ENCODE measurements around the gene NPEPPS.
"Not testable (repeated sequence)": the region's sequence is repeated elsewhere in the genome, so short reads cannot be mapped to it uniquely, and the experiment has no call there.

Gene NPEPPS

GRCh38 chr17:47531233-47531820, 419 bp downstream of the NPEPPS start:
- H3K9me3 ChIP-seq (ENCODE audit: low read depth, low read length); H3K27ac ChIP-seq; DNase-seq (ENCODE audit: low read depth, low spot score); H3K36me3 ChIP-seq (ENCODE audit: insufficient read depth, low read length): not testable (repeated sequence)
- Histone ChIP-seq H3K4me3 (peak overlapping the region; percentile 80), H3K9ac (ENCODE audit: insufficient read length) (peak overlapping the region; percentile 75)

GRCh38 chr17:47539085-47539484, 8.2 kb downstream of the NPEPPS start:
- not testable (repeated sequence) for DNase-seq (ENCODE audit: low read depth, low spot score); H3K4me3 ChIP-seq; H3K36me3 ChIP-seq (ENCODE audit: insufficient read depth, low read length); H3K27ac ChIP-seq; H3K9ac ChIP-seq (ENCODE audit: insufficient read length); H3K9me3 ChIP-seq (ENCODE audit: low read depth, low read length)

DNA sequence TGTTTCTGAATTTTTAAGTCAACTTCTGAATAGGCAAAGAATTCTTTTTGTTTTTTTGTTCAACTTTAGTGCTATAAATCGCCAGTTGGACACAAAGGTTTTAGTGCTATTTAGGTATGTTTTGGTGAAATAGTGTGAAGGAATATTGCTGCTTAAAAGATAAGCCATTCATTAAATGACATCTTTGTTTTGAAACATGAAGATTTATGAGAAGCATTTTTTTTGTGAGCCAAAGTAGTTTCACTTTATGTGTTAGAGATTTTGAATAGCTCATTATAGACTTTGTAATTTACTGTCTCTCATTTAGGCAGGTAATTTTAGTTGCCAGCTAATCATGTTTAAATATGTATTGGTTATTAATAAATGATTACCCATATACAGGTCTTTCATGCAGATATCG, 10.8 kb downstream of the NPEPPS start:
- H3K4me3 ChIP-seq; H3K9ac ChIP-seq (ENCODE audit: insufficient read length); DNase-seq (ENCODE audit: low read depth, low spot score); H3K36me3 ChIP-seq (ENCODE audit: insufficient read depth, low read length); H3K9me3 ChIP-seq (ENCODE audit: low read depth, low read length); H3K27ac ChIP-seq: not testable (repeated sequence)

GRCh38 chr17:47544327-47544726, 13.4 kb downstream of the NPEPPS start:
- not testable (repeated sequence) for H3K9me3 ChIP-seq (ENCODE audit: low read depth, low read length); H3K4me3 ChIP-seq; H3K9ac ChIP-seq (ENCODE audit: insufficient read length); H3K36me3 ChIP-seq (ENCODE audit: insufficient read depth, low read length); H3K27ac ChIP-seq; DNase-seq (ENCODE audit: low read depth, low spot score)

- not testable (repeated sequence) for H3K9me3 ChIP-seq (ENCODE audit: low read depth, low read length); DNase-seq (ENCODE audit: low read depth, low spot score); H3K27ac ChIP-seq; H3K9ac ChIP-seq (ENCODE audit: insufficient read length); H3K4me3 ChIP-seq; H3K36me3 ChIP-seq (ENCODE audit: insufficient read depth, low read length)
These were observed 23.8 kb downstream of the NPEPPS start for GRCh38 chr17:47554733-47555132.

- not testable (repeated sequence) for H3K9ac ChIP-seq (ENCODE audit: insufficient read length); H3K4me3 ChIP-seq; H3K27ac ChIP-seq; DNase-seq (ENCODE audit: low read depth, low spot score); H3K9me3 ChIP-seq (ENCODE audit: low read depth, low read length); H3K36me3 ChIP-seq (ENCODE audit: insufficient read depth, low read length)
These were observed 25.2 kb downstream of the NPEPPS start for GRCh38 chr17:47556108-47556507.

- H3K36me3 ChIP-seq (ENCODE audit: insufficient read depth, low read length); DNase-seq (ENCODE audit: low read depth, low spot score); H3K9me3 ChIP-seq (ENCODE audit: low read depth, low read length); H3K4me3 ChIP-seq; H3K9ac ChIP-seq (ENCODE audit: insufficient read length); H3K27ac ChIP-seq: not testable (repeated sequence)
These were observed 29.7 kb downstream of the NPEPPS start for GRCh38 chr17:47560517-47561043.

- not testable (repeated sequence) for H3K9ac ChIP-seq (ENCODE audit: insufficient read length); H3K36me3 ChIP-seq (ENCODE audit: insufficient read depth, low read length); H3K4me3 ChIP-seq; DNase-seq (ENCODE audit: low read depth, low spot score); H3K27ac ChIP-seq; H3K9me3 ChIP-seq (ENCODE audit: low read depth, low read length)
These were observed 30.9 kb downstream of the NPEPPS start for GRCh38 chr17:47561698-47562405.

GRCh38 chr17:47562406-47562705, 31.4 kb downstream of the NPEPPS start:
- not testable (repeated sequence) for DNase-seq (ENCODE audit: low read depth, low spot score); H3K9ac ChIP-seq (ENCODE audit: insufficient read length); H3K27ac ChIP-seq; H3K36me3 ChIP-seq (ENCODE audit: insufficient read depth, low read length); H3K9me3 ChIP-seq (ENCODE audit: low read depth, low read length); H3K4me3 ChIP-seq

DNA sequence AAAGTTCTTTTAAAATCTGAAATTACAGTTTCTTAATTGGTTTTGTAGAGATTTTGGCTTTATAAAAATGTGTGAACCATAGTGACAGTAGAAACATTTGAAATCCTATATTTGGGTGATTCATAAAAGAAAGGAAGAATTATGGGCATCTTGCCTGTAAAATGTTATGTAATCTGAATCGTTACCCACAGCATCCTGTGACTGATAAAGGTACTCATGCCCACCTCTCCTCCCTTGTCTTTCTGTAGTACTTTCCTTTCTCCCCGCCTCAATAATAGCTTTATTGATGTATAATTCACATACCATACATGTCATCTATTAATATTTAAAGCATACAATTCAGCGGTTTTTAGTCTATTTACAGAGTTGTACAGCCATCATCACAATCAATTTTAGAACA, 36.4 kb downstream of the NPEPPS start:
- H3K9me3 ChIP-seq (ENCODE audit: low read depth, low read length); H3K36me3 ChIP-seq (ENCODE audit: insufficient read depth, low read length); H3K27ac ChIP-seq; H3K9ac ChIP-seq (ENCODE audit: insufficient read length); DNase-seq (ENCODE audit: low read depth, low spot score); H3K4me3 ChIP-seq: not testable (repeated sequence)

DNA sequence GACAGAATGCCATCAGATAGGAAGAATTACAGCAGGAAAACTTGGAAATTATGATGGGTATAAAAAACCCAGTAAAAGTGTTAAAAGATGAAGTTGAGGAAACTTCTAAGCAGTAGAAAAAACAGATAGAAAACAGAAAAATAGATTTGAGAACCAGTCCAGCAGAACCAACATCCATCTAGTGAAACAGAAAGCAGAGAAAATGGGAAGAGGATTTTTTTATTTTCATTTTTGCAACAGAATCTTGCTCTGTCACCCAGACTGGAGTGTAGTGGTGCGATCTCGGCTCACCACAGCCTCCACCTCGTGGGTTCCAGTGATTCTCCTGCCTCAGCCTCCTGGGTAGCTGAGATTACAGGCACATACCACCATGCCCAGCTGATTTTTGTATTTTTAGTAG, 41.7 kb downstream of the NPEPPS start:
- H3K9ac ChIP-seq (ENCODE audit: insufficient read length); H3K9me3 ChIP-seq (ENCODE audit: low read depth, low read length); H3K36me3 ChIP-seq (ENCODE audit: insufficient read depth, low read length); H3K4me3 ChIP-seq; DNase-seq (ENCODE audit: low read depth, low spot score); H3K27ac ChIP-seq: not testable (repeated sequence)

DNA sequence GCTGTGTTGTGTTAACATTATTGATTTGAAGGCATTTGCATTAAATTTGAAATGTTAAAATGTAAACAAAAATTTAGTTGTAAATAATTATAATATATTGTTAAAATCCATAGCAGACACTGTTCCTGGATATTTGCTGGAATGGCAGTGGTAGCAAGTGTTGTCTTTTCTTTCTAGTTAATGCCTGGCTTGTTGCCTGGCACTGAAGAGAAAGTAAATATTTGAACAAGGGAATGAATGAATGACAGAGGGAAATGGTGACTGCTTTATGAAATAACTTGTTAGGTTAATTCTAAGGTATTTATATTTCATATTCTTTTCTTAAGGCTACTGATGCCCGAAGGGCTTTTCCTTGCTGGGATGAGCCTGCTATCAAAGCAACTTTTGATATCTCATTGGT, 51.5 kb downstream of the NPEPPS start:
- H3K27ac ChIP-seq; DNase-seq (ENCODE audit: low read depth, low spot score); H3K36me3 ChIP-seq (ENCODE audit: insufficient read depth, low read length); H3K4me3 ChIP-seq; H3K9ac ChIP-seq (ENCODE audit: insufficient read length); H3K9me3 ChIP-seq (ENCODE audit: low read depth, low read length): not testable (repeated sequence)

DNA sequence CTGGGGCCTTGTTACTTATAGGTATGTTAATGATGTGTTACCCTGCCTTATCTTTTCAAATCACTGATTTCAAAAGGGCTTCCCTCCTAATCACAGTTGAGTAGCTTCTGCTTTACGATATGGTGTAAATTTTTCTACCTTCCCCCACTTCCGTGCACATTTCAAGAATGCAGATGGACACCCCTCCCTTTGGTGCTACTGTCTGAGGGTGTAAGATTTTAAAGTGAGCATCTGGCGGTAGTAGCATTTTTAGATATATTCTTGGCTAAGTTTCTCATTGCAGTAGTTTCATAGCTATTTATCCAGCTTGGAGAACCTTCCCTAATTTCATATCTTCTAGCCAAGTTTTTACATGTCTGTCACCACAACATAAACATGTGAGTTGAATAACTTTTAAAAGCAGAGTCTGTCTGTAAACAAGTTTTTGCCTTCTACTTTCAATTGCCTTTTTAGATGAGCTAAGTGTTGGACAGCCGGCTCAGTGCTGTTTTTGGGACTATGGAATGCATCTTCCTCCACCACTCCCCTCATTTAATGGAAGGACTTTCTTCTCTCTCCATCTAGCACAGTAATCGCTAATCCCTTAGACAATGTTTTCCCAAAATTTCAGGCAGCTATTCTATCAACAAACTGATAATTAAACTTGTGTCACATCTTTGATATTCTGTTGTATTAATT, 55.6 kb downstream of the NPEPPS start:
- not testable (repeated sequence) for H3K27ac ChIP-seq; H3K4me3 ChIP-seq; H3K9me3 ChIP-seq (ENCODE audit: low read depth, low read length); H3K36me3 ChIP-seq (ENCODE audit: insufficient read depth, low read length); H3K9ac ChIP-seq (ENCODE audit: insufficient read length); DNase-seq (ENCODE audit: low read depth, low spot score)

DNA sequence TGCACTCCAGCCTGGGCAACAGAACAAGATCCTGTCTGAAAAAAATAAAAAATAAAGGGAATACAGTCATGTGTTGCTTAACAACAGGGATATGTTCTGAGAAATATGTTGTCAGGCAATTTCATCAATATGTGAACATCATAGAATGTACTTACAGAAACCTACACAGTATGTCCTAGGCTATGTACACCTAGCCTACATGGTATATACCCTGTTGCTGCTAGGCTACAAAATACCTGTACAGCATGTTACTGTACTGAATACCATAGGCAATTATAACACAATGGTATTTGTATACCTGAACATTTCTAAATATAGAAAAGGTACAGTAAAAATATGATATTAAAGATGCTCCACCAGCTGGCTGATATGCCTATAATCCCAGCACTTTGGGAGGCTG, 62.6 kb downstream of the NPEPPS start:
- not testable (repeated sequence) for DNase-seq (ENCODE audit: low read depth, low spot score); H3K9ac ChIP-seq (ENCODE audit: insufficient read length); H3K4me3 ChIP-seq; H3K27ac ChIP-seq; H3K36me3 ChIP-seq (ENCODE audit: insufficient read depth, low read length); H3K9me3 ChIP-seq (ENCODE audit: low read depth, low read length)
